ENCODE data around the gene ACYP1. TPM values are rescaled to one million over a fixed set of nuclear protein-coding genes. Genes with fewer than 3 reads are reported as not detected.

Gene ACYP1
- total and polyA plus RNA-seq, 9 of the 15 experiments (the other 6 are each of a cell fraction or from before 2014, with no cell fraction given), result 19.9 to 113 (median 52.3) TPM

DNA sequence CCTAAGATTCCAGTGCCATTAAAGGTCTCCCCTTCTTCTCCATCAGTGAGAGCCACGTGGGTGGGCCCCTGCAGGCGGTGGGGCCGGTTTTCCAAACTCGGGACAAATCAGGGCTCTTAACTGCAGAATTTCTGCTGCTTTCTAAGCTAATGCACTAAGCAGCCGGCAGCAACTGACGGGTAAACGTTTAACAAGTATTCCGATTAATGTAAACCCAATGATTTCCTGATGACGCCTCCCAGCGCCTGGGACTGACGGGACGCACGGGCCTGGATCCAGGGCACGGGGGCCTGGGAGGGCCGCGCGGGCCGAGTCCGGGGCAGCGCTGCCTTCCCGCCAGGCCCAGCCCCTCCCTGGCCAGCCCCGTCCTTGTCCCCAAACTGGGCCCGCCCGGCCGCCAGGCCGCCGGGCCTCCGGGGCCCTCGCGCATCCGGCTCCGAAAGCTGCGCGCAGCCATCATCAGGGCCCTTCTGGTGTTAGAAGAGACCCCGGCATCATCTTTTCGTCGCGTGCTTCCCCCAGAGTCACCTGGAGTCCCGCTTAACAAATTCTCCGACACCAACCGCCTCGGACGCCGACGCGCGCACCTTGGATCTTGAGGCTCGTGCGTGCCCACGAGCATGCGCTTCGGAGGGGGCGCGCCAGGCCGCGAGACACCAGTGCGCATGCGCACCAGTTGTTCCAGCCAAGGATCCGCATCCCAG, 12.8 kb downstream of the ACYP1 start, which contains the start of gene MLH3 (continued):
- TF ChIP-seq, protein P1, sequence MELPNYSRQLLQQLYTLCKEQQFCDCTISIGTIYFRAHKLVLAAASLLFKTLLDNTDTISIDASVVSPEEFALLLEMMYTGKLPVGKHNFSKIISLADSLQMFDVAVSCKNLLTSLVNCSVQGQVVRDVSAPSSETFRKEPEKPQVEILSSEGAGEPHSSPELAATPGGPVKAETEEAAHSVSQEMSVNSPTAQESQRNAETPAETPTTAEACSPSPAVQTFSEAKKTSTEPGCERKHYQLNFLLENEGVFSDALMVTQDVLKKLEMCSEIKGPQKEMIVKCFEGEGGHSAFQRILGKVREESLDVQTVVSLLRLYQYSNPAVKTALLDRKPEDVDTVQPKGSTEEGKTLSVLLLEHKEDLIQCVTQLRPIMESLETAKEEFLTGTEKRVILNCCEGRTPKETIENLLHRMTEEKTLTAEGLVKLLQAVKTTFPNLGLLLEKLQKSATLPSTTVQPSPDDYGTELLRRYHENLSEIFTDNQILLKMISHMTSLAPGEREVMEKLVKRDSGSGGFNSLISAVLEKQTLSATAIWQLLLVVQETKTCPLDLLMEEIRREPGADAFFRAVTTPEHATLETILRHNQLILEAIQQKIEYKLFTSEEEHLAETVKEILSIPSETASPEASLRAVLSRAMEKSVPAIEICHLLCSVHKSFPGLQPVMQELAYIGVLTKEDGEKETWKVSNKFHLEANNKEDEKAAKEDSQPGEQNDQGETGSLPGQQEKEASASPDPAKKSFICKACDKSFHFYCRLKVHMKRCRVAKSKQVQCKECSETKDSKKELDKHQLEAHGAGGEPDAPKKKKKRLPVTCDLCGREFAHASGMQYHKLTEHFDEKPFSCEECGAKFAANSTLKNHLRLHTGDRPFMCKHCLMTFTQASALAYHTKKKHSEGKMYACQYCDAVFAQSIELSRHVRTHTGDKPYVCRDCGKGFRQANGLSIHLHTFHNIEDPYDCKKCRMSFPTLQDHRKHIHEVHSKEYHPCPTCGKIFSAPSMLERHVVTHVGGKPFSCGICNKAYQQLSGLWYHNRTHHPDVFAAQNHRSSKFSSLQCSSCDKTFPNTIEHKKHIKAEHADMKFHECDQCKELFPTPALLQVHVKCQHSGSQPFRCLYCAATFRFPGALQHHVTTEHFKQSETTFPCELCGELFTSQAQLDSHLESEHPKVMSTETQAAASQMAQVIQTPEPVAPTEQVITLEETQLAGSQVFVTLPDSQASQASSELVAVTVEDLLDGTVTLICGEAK (IDR thresholded peaks at IDR 0.05), result no peak
- TF ChIP-seq, protein P1 (CRISPR knock-in tag; IDR thresholded peaks at IDR 0.05), result no peak
- TF ChIP-seq ZNF347 (CRISPR knock-in tag; IDR thresholded peaks at IDR 0.05; ENCODE audit: low read depth), result no peak
- TF ChIP-seq ARID2 (IDR thresholded peaks at IDR 0.05), result no peak
- TF ChIP-seq NEUROD1 (IDR thresholded peaks at IDR 0.05; ENCODE audit: borderline replicate concordance, low read depth, low read length, partially characterized antibody), result no peak
- no peak for TF ChIP-seq XRCC5 (IDR thresholded peaks at IDR 0.05; ENCODE audit: low read depth, low read length)
- TF ChIP-seq HMGN3 (IDR thresholded peaks at IDR 0.05; ENCODE audit: borderline replicate concordance, extremely low read depth, insufficient read length, low read depth, low read length), result peak; percentile 44
- TF ChIP-seq, protein P2, sequence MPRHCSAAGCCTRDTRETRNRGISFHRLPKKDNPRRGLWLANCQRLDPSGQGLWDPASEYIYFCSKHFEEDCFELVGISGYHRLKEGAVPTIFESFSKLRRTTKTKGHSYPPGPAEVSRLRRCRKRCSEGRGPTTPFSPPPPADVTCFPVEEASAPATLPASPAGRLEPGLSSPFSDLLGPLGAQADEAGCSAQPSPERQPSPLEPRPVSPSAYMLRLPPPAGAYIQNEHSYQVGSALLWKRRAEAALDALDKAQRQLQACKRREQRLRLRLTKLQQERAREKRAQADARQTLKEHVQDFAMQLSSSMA (CRISPR knock-in tag; IDR thresholded peaks at IDR 0.05), result no peak
- TF ChIP-seq, protein P3, sequence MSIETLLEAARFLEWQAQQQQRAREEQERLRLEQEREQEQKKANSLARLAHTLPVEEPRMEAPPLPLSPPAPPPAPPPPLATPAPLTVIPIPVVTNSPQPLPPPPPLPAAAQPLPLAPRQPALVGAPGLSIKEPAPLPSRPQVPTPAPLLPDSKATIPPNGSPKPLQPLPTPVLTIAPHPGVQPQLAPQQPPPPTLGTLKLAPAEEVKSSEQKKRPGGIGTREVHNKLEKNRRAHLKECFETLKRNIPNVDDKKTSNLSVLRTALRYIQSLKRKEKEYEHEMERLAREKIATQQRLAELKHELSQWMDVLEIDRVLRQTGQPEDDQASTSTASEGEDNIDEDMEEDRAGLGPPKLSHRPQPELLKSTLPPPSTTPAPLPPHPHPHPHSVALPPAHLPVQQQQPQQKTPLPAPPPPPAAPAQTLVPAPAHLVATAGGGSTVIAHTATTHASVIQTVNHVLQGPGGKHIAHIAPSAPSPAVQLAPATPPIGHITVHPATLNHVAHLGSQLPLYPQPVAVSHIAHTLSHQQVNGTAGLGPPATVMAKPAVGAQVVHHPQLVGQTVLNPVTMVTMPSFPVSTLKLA (conservative IDR thresholded peaks at IDR 0.05), result peak in 1 of 2 experiments; percentile 64; a peak in 3 of 4 replicates
- no peak for TF ChIP-seq ZNF134 (CRISPR knock-in tag; conservative IDR thresholded peaks at IDR 0.05)
- TF ChIP-seq ARHGAP35 (IDR thresholded peaks at IDR 0.05; ENCODE audit: partially characterized antibody), result no peak
- no peak for TF ChIP-seq ZBTB17 (CRISPR knock-in tag; IDR thresholded peaks at IDR 0.05)
- TF ChIP-seq ZNF311 (CRISPR knock-in tag; IDR thresholded peaks at IDR 0.05), result no peak
- TF ChIP-seq RBM14 (IDR thresholded peaks at IDR 0.05; ENCODE audit: borderline replicate concordance, insufficient read depth, low read depth, low read length), result no peak
- no peak for TF ChIP-seq CBX1 (IDR thresholded peaks at IDR 0.05; ENCODE audit: low read depth)
- TF ChIP-seq EP400 (IDR thresholded peaks at IDR 0.05), result peak; percentile 51; the same call in 1 of the 2 replicates
- no peak for TF ChIP-seq TSC22D4 (tag; IDR thresholded peaks at IDR 0.05)
- TF ChIP-seq CREBBP (IDR thresholded peaks at IDR 0.05; ENCODE audit: low read depth, low read length), result no peak
